GM08714 (cell line): ENCODE results near the gene HK3.

Experiments used
- H3K4me3 ChIP-seq: fragments of 200-500 bp; sonication (Bioruptor generic); 2 replicates; pipeline ENCODE4 v1.5.1; 2014; ENCODE audit warnings: mild to moderate bottlenecking, low read length, inconsistent platforms
- ZNF274 ChIP-seq: IDR thresholded peaks from 2 replicates; pipeline ENCODE4 v1.6.1; 2012; ENCODE audit warnings: mild to moderate bottlenecking, low read depth, low read length

HK3 gene

GRCh38 chr5:176847726-176848290, 51.3 kb downstream of the HK3 start:
- TF ChIP-seq ZNF274, result no peak
- no peak overlapping the region for H3K4me3 ChIP-seq

DNA sequence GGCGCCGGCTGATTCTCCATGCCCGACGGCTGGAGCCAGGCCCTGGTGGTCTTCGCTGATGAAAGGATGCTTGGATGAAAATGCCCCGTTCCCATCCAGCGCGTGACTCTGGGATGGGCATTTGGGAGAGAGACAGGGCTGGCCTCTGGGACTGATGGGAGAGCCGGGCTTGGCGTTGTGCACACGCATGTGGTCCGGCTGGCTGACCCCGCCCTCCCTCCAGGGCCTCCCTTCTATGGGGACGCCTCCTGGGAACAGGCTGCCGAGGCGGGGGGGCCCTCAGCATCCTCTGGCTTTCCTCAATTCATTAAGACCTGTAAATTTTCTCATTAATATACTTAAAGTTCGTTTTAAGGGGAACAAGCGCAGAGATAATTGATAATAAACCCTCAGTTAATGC, 52.0 kb downstream of the HK3 start:
- no peak overlapping the region for H3K4me3 ChIP-seq
- no peak for TF ChIP-seq ZNF274

GRCh38 chr5:176846335-176847140, 52.6 kb downstream of the HK3 start:
- H3K4me3 ChIP-seq, result no peak overlapping the region
- no peak for TF ChIP-seq ZNF274

- no peak overlapping the region for H3K4me3 ChIP-seq
- no peak for TF ChIP-seq ZNF274
These were observed 53.8 kb downstream of the HK3 start for GRCh38 chr5:176845392-176845713.

DNA sequence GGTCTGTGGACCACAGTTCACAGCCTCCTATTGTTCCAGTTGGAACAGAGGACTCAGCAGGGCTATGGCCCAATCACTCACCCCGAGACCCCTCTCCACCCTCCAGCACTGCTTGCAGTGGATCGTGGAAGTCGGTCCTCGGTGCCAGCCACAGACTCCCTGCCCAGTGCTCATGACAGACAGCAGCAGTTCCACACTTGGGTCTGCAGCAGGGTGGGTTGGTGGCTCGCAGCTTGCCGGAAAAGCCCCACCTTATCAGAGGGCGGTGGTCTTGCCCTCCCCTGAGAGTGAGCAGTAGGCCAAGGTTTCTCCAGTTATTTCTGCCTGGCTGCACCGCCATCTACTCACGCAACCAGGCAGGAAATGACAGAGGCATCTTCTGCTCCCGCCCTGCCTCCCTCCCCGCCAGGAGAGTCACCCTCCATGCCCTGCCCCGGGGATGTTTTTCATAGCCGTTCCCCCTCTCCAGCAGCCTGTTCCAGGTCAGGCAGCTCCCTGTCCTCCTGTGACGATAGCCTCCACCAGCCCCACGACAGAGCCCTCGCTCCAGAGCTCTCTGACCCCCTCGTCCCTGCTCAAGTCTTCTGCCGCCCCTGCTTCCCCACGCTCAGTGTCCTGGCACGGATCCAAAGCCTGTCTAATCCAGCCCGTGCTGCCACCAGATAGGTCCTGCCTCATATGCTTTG, 54.3 kb downstream of the HK3 start:
- TF ChIP-seq ZNF274, result no peak
- H3K4me3 ChIP-seq, result no peak overlapping the region

- H3K4me3 ChIP-seq, result no peak overlapping the region
- TF ChIP-seq ZNF274, result no peak
These were observed 54.9 kb downstream of the HK3 start for GRCh38 chr5:176844281-176844680.

GRCh38 chr5:176843673-176844072, 55.5 kb downstream of the HK3 start:
- no peak for TF ChIP-seq ZNF274
- no peak overlapping the region for H3K4me3 ChIP-seq

DNA sequence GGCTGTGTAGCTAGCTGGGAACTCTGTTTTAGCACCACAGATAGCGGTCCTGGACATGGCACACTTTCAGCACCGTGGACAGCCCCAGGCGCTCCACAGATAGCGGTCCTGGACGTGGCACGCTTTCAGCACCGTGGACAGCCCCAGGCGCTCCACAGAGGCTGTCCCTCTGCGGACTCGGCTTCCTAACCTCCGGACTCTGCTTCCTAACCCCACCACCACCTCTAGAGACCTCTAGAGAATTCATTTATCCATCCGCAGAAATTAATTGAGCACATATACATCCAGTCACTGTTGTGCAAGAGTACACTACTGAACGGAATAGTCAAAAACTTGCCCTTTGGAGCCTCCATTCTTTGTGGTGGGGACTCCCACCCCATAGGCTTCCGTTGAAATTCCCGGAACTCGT, 61.4 kb downstream of the HK3 start:
- no peak for TF ChIP-seq ZNF274

GRCh38 chr5:176836811-176837706, 62.1 kb downstream of the HK3 start:
- TF ChIP-seq ZNF274, result no peak
- H3K4me3 ChIP-seq, result no peak overlapping the region

More for the DNA sequence above, 61.4 kb downstream of the HK3 start:
- no peak overlapping the region for H3K4me3 ChIP-seq

- no peak for TF ChIP-seq ZNF274
- H3K4me3 ChIP-seq, result no peak overlapping the region
These were observed 63.2 kb downstream of the HK3 start for GRCh38 chr5:176835918-176836317.

DNA sequence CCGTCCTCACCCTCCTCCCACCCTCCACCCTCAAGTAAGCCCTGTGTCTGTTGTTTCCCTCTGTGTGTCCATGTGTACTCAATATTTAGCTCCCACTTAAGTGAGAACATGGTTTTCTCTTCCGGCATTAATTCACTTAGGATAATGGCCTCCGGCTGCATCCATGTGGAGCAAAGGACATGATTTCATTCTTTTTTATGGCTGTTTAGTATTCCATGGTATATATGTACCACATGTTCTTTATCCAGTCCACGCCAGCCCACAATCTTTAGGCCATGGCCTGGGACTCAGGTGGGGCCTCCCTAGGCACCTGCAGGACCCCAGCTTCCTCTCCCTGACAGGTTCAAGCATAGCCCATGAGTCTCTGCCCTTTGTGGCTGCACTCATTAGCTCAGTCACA, 65.9 kb downstream of the HK3 start:
- no peak for TF ChIP-seq ZNF274

GRCh38 chr5:176832162-176832561, 67.0 kb downstream of the HK3 start:
- no peak overlapping the region for H3K4me3 ChIP-seq
- TF ChIP-seq ZNF274, result no peak

More for the DNA sequence above, 65.9 kb downstream of the HK3 start:
- H3K4me3 ChIP-seq, result no peak overlapping the region

DNA sequence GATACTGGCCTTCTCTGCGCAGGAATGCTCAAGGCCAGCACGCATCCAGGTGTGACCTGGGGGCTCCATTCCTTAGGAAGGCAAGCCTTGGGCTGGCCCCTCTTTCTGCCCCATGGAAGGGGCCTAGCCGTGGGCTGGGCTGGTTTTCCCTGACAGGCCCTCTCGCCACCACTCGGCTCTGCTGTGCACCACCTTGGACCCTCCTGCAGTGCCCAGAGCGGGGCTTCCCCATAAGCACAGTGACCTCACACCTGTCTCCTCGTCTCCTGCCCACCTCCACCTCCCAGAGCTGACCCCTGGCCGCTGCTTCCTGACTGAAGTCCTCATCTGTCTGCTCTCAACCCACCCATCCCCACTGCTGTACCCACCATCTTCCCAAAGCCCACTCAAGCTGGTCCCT, 67.7 kb downstream of the HK3 start:
- H3K4me3 ChIP-seq, result no peak overlapping the region
- no peak for TF ChIP-seq ZNF274

DNA sequence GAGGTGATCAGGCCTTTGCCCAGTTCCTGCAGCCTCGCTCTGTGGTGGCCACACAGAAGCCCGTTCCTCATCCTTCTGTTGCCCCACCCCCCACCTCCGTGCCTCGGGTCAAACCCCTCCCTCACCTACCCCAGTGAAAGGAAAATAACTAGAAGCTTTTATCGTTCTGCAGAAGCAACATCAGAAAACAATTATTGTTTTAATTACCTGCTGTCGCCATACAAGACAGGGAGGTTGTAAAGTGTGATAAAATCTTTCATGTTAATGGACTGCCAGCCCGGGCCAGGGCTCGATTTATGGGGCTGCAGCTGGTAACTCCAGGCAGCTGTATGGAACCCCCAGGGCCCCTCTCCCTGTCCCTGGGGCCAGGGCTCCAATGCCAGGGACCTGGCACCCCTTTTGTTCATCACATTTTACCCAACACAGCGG, 68.1 kb downstream of the HK3 start:
- TF ChIP-seq ZNF274, result no peak
- H3K4me3 ChIP-seq, result no peak overlapping the region
